HepG2 (cell line): ENCODE results near the gene UBE2O. TPM values are rescaled to one million over a fixed set of nuclear protein-coding genes. Genes with fewer than 3 reads are reported as not detected.
A peak's percentile ranks its signal among the peaks of the same experiment; 100 is the strongest.

Experiments used
- ATF7-NPFF ChIP-seq: sonication (generic); formaldehyde crosslinking; IDR thresholded peaks from 2 replicates; pipeline ENCODE4 v1.8.1; 2023; ENCODE audit warnings: mild to moderate bottlenecking, low read depth, missing genetic modification reagents, moderate library complexity
- EP300 ChIP-seq, 3 experiments: sonication (generic) in 1 of 3; formaldehyde crosslinking in 1 of 3; IDR thresholded peaks; 2 replicates each; pipeline versions ENCODE4 v1.5.1 to v1.6.1; 2011 to 2020; ENCODE audit warnings: low read depth in 2 of 3, low read length in 2 of 3, borderline replicate concordance in 1 of 3, improper control_type of control experiment in 1 of 3, mild to moderate bottlenecking in 1 of 3, missing genetic modification reagents in 1 of 3, moderate library complexity in 1 of 3
- GATAD1 ChIP-seq: IDR thresholded peaks from 2 replicates; pipeline ENCODE4 v1.6.1; 2016; ENCODE audit warnings: missing genetic modification reagents, missing compliant biosample characterization
- HDAC2 ChIP-seq: sonication (generic); formaldehyde crosslinking; IDR thresholded peaks from 2 replicates; pipeline ENCODE4 v1.4.0; 2020; ENCODE audit warnings: missing genetic modification reagents
- HMG20A ChIP-seq: IDR thresholded peaks from 2 replicates; pipeline ENCODE4 v1.6.1; 2016; ENCODE audit warnings: borderline replicate concordance
- IRF2 ChIP-seq: IDR thresholded peaks from 2 replicates; pipeline ENCODE4 v1.6.1; 2018; ENCODE audit warnings: missing genetic modification reagents, missing compliant biosample characterization
- IRX3 ChIP-seq: sonication (generic); formaldehyde crosslinking; IDR thresholded peaks from 2 replicates; pipeline ENCODE4 v1.8.1; 2023; ENCODE audit warnings: mild to moderate bottlenecking, low read depth, missing genetic modification reagents, borderline replicate concordance
- SRY ChIP-seq: sonication (generic); formaldehyde crosslinking; IDR thresholded peaks from 2 replicates; pipeline ENCODE4 v1.8.0; 2022; ENCODE audit warnings: mild to moderate bottlenecking, missing genetic modification reagents
- ZNF883 ChIP-seq: sonication (generic); formaldehyde crosslinking; IDR thresholded peaks from 2 replicates; pipeline ENCODE4 v1.5.1; 2020; ENCODE audit warnings: mild to moderate bottlenecking, missing genetic modification reagents; ENCODE audit errors: not compliant biosample characterization
- polyA plus RNA-seq, 8 experiments: library from polyadenylated mRNA; depleted of rRNA in 3 of 8; stranded (reverse) in 7 of 8; unstranded in 1 of 8; fragments of >200 nt; fragmentation: Illumina TruSeq in 4 of 8; extraction: Trizol in 4 of 8; gene quantifications; 2 replicates each; pipeline versions ENCODE4 v1.2.1 to v1.2.3, GENCODE V29; 2011 to 2016; ENCODE audit warnings: low read depth in 4 of 8, missing spikeins in 1 of 8, mixed read lengths in 1 of 8; ENCODE audit not compliant: insufficient read depth in 1 of 8
- total RNA-seq, 5 experiments: library from RNA; depleted of rRNA; stranded (reverse); fragments of >200 nt; fragmentation: Illumina TruSeq; extraction: Trizol; gene quantifications; 2 replicates each; pipeline ENCODE4 v1.2.3, GENCODE V29; 2016; ENCODE audit warnings: low read depth in 1 of 5
- TF ChIP-seq, protein P1 (sequence below): sonication (generic); formaldehyde crosslinking; IDR thresholded peaks from 2 replicates; pipeline ENCODE4 v1.4.0; 2020; ENCODE audit warnings: missing genetic modification reagents
- TF ChIP-seq, protein P2 (sequence below): sonication (generic); formaldehyde crosslinking; IDR thresholded peaks from 2 replicates; pipeline ENCODE4 v1.8.0; 2023; ENCODE audit warnings: mild to moderate bottlenecking, missing genetic modification reagents
- TF ChIP-seq, protein P3 (sequence below): IDR thresholded peaks from 2 replicates; pipeline ENCODE4 v1.6.1; 2016
- TF ChIP-seq, protein P4 (sequence below): sonication (generic); formaldehyde crosslinking; IDR thresholded peaks from 2 replicates; pipeline ENCODE4 v1.5.0; 2020; ENCODE audit warnings: mild to moderate bottlenecking, missing genetic modification reagents, borderline replicate concordance
- TF ChIP-seq, protein P5 (sequence below): sonication (generic); formaldehyde crosslinking; IDR thresholded peaks from 2 replicates; pipeline ENCODE4 v1.8.1; 2023; ENCODE audit warnings: mild to moderate bottlenecking, missing genetic modification reagents, borderline replicate concordance

UBE2O gene
- total and polyA plus RNA-seq, 2 of the 13 experiments (the other 11 are each of a cell fraction or from before 2014, with no cell fraction given), result 21.5 to 23.5 TPM

DNA sequence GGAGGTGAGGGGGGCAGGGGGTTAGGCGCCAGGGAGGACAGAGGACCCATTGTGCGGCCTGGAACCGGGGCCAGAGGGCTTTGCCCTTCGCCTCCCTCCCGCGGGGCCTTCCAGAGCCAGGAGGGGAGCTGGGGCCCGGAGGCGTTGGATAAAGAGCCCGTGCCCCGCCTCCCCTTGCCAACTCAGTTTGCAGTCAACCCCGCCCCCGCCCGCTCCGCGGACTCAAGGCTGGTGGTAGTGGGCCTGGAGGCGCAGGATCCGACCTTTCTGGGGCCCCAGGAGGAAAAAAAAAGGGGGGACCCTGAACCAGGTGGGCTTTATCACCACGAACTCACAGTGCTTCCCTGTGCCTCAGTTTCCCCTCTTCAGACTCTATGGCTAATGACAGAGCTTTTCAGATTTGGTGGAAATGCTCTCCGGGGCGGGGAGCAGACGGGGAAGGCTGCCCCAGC is 70.6 kb downstream of the UBE2O start (continued):
- peak; percentile 44; the same call in 1 of the 2 replicates for TF ChIP-seq GATAD1 (CRISPR knock-in tag)
- peak; percentile 60; the same call in 1 of the 2 replicates for TF ChIP-seq HDAC2
- TF ChIP-seq, protein P1, sequence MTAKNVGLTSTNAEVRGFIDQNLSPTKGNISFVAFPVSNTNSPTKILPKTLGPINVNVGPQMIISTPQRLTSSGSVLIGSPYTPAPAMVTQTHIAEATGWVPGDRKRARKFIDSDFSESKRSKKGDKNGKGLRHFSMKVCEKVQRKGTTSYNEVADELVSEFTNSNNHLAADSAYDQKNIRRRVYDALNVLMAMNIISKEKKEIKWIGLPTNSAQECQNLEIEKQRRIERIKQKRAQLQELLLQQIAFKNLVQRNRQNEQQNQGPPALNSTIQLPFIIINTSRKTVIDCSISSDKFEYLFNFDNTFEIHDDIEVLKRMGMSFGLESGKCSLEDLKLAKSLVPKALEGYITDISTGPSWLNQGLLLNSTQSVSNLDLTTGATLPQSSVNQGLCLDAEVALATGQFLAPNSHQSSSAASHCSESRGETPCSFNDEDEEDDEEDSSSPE (CRISPR knock-in tag), result peak; percentile 12; the same call in 1 of the 2 replicates
- TF ChIP-seq, protein P2, sequence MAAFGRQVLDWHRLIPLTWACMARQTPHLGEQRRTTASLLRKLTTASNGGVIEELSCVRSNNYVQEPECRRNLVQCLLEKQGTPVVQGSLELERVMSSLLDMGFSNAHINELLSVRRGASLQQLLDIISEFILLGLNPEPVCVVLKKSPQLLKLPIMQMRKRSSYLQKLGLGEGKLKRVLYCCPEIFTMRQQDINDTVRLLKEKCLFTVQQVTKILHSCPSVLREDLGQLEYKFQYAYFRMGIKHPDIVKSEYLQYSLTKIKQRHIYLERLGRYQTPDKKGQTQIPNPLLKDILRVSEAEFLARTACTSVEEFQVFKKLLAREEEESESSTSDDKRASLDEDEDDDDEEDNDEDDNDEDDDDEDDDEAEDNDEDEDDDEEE (CRISPR knock-in tag), result peak; percentile 94; the same call in 1 of the 2 replicates
- TF ChIP-seq ZNF883 (CRISPR knock-in tag), result no peak
- TF ChIP-seq HMG20A, result peak; percentile 77; the same call in 1 of the 2 replicates
- no peak for TF ChIP-seq IRX3 (CRISPR knock-in tag)
- TF ChIP-seq ATF7-NPFF (CRISPR knock-in tag), result peak; percentile 13; the same call in 1 of the 2 replicates
- TF ChIP-seq, protein P3, sequence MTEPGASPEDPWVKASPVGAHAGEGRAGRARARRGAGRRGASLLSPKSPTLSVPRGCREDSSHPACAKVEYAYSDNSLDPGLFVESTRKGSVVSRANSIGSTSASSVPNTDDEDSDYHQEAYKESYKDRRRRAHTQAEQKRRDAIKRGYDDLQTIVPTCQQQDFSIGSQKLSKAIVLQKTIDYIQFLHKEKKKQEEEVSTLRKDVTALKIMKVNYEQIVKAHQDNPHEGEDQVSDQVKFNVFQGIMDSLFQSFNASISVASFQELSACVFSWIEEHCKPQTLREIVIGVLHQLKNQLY (CRISPR knock-in tag), result 0 out of 2 replicates have a peak, but pooled peaks have one; percentile 17
- TF ChIP-seq IRF2 (CRISPR knock-in tag), result peak; percentile 78
- TF ChIP-seq SRY (CRISPR knock-in tag), result no peak; the same call in 1 of the 2 replicates
- TF ChIP-seq, protein P4, sequence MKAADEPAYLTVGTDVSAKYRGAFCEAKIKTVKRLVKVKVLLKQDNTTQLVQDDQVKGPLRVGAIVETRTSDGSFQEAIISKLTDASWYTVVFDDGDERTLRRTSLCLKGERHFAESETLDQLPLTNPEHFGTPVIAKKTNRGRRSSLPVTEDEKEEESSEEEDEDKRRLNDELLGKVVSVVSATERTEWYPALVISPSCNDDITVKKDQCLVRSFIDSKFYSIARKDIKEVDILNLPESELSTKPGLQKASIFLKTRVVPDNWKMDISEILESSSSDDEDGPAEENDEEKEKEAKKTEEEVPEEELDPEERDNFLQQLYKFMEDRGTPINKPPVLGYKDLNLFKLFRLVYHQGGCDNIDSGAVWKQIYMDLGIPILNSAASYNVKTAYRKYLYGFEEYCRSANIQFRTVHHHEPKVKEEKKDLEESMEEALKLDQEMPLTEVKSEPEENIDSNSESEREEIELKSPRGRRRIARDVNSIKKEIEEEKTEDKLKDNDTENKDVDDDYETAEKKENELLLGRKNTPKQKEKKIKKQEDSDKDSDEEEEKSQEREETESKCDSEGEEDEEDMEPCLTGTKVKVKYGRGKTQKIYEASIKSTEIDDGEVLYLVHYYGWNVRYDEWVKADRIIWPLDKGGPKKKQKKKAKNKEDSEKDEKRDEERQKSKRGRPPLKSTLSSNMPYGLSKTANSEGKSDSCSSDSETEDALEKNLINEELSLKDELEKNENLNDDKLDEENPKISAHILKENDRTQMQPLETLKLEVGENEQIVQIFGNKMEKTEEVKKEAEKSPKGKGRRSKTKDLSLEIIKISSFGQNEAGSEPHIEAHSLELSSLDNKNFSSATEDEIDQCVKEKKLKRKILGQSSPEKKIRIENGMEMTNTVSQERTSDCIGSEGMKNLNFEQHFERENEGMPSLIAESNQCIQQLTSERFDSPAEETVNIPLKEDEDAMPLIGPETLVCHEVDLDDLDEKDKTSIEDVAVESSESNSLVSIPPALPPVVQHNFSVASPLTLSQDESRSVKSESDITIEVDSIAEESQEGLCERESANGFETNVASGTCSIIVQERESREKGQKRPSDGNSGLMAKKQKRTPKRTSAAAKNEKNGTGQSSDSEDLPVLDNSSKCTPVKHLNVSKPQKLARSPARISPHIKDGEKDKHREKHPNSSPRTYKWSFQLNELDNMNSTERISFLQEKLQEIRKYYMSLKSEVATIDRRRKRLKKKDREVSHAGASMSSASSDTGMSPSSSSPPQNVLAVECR (CRISPR knock-in tag), result peak; percentile 84
- TF ChIP-seq EP300 (IDR thresholded peaks at IDR 0.05; ENCODE audit: low read depth in 2 of 2, low read length in 2 of 2), result peak; percentile 56 to 96
- peak; percentile 88 for TF ChIP-seq EP300 (CRISPR knock-in tag; IDR thresholded peaks at IDR 0.05; ENCODE audit: borderline replicate concordance)
- TF ChIP-seq, protein P5, sequence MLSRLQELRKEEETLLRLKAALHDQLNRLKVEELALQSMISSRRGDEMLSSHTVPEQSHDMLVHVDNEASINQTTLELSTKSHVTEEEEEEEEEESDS (CRISPR knock-in tag), result 0 out of 2 replicates have a peak, but pooled peaks have one; percentile 70
